NCI-H2171 treated with DMSO at 0.1 percent for 48 hours (cell line): Measurements from ENCODE around the gene LTO1.

Experiments used
- DNase-seq: peaks from one replicate; lab custom pipeline; 2025; lab: John Stamatoyannopoulos, UW

Gene LTO1

GRCh38 chr11:69657911-69658625, 17.1 kb downstream of the LTO1 start:
- no peak for DNase-seq

GRCh38 chr11:69657456-69657910, 17.7 kb downstream of the LTO1 start:
- no peak for DNase-seq

- DNase-seq, result no peak
Measured at GRCh38 chr11:69656536-69657455, 18.4 kb downstream of the LTO1 start.

- no peak for DNase-seq
Measured at GRCh38 chr11:69655479-69656428, 19.4 kb downstream of the LTO1 start.

DNA sequence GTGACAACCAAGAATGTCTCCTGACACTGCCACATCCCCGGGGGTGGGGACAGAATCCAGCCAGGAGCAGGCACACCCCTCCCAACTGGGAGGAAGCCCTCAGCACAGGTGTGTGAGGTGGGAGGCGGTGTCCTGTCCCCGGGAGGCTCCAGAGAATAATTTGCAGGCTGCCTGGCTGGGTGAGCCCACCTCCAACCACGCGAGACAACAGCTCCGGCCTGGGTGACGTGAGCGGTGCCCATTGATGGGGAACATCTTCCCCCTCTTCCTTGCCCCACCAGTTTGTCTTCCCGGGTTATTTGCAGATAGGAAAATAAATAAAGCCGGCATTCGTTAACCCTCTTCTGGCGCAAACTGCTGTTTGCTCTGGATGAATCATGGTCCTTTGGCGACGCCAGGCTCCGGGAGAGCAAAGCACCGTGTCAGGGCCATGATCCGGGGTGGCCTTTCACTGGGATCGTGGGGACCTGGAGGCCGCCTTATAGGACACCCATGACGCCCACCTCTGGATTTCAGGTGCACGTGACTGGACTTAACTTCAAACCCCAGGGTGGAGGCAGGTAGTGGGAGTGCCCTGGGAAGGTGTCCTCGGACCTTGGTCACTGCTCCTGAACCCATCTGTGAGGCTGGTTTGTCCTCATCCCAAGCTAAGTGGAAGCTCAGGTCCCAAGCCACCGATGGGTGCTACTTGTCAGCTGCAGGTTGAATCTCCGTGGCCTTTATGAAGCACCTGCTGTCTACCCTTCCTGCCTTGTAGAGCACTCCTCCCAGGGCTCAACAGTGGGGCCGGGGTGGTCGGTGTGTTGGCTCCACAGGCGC, 20.3 kb downstream of the LTO1 start:
- no peak for DNase-seq

- no peak for DNase-seq
Measured at GRCh38 chr11:69654001-69654659, 21.0 kb downstream of the LTO1 start.

- no peak for DNase-seq
Measured at GRCh38 chr11:69653406-69653960, 21.7 kb downstream of the LTO1 start.

- no peak for DNase-seq
Measured at GRCh38 chr11:69652999-69653398, 22.2 kb downstream of the LTO1 start.

DNA sequence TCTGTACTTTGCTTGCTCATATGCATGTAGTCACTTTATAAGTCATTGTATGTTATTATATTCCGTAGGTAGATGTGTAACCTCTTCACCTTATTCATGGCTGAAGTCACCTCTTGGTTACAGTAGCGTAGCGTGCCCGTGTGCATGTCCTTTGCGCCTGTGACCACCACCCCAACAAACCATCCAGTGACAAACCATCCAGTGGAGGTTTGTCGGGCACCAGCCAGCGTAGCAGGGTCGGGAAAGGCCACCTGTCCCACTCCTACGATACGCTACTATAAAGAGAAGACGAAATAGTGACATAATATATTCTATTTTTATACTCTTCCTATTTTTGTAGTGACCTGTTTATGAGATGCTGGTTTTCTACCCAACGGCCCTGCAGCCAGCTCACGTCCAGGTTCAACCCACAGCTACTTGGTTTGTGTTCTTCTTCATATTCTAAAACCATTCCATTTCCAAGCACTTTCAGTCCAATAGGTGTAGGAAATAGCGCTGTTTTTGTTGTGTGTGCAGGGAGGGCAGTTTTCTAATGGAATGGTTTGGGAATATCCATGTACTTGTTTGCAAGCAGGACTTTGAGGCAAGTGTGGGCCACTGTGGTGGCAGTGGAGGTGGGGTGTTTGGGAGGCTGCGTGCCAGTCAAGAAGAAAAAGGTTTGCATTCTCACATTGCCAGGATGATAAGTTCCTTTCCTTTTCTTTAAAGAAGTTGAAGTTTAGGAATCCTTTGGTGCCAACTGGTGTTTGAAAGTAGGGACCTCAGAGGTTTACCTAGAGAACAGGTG, 23.1 kb downstream of the LTO1 start:
- DNase-seq, result no peak

DNA sequence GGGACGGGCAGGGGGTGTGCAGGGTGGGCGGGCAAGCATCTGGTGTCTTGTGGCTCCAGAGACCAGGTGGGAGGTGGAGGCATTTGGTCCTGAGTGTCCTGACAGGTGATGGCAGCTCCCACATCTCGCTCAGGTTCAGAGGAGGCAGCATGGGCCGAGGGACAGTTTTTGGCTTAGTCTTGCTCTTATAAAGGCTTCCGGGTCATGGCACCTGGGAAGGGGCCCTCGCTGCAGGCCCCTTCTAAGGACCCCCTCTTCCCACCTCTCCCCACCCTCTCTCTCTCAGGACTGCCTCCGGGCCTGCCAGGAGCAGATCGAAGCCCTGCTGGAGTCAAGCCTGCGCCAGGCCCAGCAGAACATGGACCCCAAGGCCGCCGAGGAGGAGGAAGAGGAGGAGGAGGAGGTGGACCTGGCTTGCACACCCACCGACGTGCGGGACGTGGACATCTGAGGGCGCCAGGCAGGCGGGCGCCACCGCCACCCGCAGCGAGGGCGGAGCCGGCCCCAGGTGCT, 24.3 kb downstream of the LTO1 start:
- DNase-seq, result no peak

GRCh38 chr11:69650081-69650831, 24.9 kb downstream of the LTO1 start:
- no peak for DNase-seq

- no peak for DNase-seq
Measured at GRCh38 chr11:69649576-69649900, 25.6 kb downstream of the LTO1 start.

- DNase-seq, result no peak
Measured at GRCh38 chr11:69648679-69649575, 26.2 kb downstream of the LTO1 start.

DNA sequence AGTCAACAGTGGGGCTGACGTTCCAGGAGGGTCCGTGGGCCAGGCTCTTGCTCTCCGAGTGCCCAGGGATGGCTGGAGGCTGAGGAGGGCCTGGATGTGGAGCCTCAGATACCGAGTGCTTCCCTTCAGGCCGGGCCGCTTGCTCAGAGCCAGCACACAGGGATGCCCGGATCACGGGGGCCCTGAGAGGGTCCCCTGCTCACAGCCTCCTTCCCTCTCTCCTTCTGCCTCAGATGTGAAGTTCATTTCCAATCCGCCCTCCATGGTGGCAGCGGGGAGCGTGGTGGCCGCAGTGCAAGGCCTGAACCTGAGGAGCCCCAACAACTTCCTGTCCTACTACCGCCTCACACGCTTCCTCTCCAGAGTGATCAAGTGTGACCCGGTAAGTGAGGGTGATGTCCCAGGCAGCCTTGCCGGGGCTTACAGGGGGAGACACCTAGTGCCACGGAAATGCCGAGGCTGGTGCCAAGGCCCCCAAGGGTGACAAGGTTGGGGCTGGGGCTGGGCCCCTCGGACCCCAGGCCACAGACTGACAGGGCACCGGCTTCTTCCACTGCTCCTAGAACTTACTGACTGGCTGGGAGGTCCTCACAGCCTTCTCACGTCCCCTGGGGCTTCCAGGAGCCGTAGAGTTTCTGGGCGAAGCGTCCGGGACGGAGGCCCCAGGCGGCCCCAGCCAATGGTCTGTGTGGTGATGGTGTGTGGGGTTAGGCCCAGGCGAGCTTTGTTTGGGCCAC, 27.2 kb downstream of the LTO1 start:
- DNase-seq, result no peak

DNA sequence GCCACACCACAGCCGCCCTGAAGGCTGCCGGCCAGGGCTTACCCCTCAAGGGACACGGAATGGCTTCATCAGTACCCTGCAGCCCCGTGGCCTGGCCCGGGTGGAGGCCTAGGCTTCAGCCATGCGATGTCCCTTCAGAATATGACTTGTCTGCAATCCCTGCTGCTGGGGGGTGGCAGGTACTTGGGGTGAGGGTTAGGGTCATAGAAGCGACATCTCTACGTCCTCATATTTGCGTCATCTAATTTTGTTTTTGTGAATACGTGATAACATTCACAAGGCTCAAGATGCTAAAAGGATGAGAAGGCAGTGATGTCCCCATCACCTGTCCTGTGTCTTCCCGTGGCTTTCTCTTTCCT, 27.8 kb downstream of the LTO1 start:
- DNase-seq, result no peak

GRCh38 chr11:69646493-69647389, 28.4 kb downstream of the LTO1 start:
- DNase-seq, result no peak
